H1 (cell line): ENCODE results near the gene ARID2. TPM values are rescaled to one million over a fixed set of nuclear protein-coding genes. Genes with fewer than 3 reads are reported as not detected.

Experiments
- ASH2L ChIP-seq: fragments of 200-600, 300-600 bp; sonication (generic); IDR thresholded peaks from one replicate; pipeline ENCODE4 v1.7.1; 2017; ENCODE audit warnings: low read length
- BRCA1 ChIP-seq: IDR thresholded peaks from 2 replicates; pipeline ENCODE4 v1.6.1; 2012; ENCODE audit warnings: low read depth, low read length, improper control_type of control experiment
- CHD2 ChIP-seq: IDR thresholded peaks from 2 replicates; pipeline ENCODE4 v1.6.1; 2012; ENCODE audit warnings: low read length, improper control_type of control experiment
- HDAC6 ChIP-seq: IDR thresholded peaks from one replicate; pipeline ENCODE4 v1.7.1; 2012; ENCODE audit warnings: low read depth, mild to moderate bottlenecking, inconsistent platforms, low read length, moderate library complexity
- PHF8 ChIP-seq: fragments of 200-600 bp; sonication (generic); conservative IDR thresholded peaks from 2 replicates; pipeline ENCODE4 v1.7.1; 2012; ENCODE audit warnings: low read depth, mild to moderate bottlenecking, inconsistent platforms, low read length, moderate library complexity
- SRF ChIP-seq: IDR thresholded peaks from 2 replicates; pipeline ENCODE4 v1.6.1; 2011; ENCODE audit warnings: mild to moderate bottlenecking, low read depth, low read length, moderate library complexity
- polyA plus RNA-seq, 7 experiments: library from polyadenylated mRNA; depleted of rRNA in 3 of 7; stranded (reverse) in 5 of 7; unstranded in 2 of 7; fragments of >200 nt in 5 of 7; fragments of 200-250 nt in 2 of 7; gene quantifications; 1 replicate in 5 of 7; 2 replicates in 1 of 7; 4 replicates in 1 of 7; pipeline versions ENCODE4 v1.2.1 to v1.2.3, GENCODE V29; 2011 to 2013; ENCODE audit warnings: missing spikeins in 2 of 7, mixed read lengths in 2 of 7
- total RNA-seq: library from RNA; stranded (reverse); fragmentation: NEBNext Ultra II Directional; extraction: Animal tissue kit (Norgen Biotek cat#: 25700); gene quantifications from 2 replicates; pipeline ENCODE4 v1.2.1, GENCODE V29; 2021
- TF ChIP-seq, protein P1 (sequence below): fragments of 300-600 bp; sonication (generic); IDR thresholded peaks from 2 replicates; pipeline ENCODE4 v1.7.1; 2012; ENCODE audit warnings: low read length, moderate library complexity, mild to moderate bottlenecking, inconsistent platforms; ENCODE audit not compliant: insufficient replicate concordance
- TF ChIP-seq, protein P2 (sequence below), 3 experiments: IDR thresholded peaks; 1 replicate in 2 of 3; 2 replicates in 1 of 3; pipeline versions ENCODE4 v1.5.1 to v1.6.1; 2011; ENCODE audit warnings: low read length in 3 of 3, mild to moderate bottlenecking in 3 of 3, inconsistent platforms in 2 of 3, low read depth in 1 of 3, moderate library complexity in 1 of 3; ENCODE audit not compliant: insufficient read depth in 1 of 3; ENCODE audit errors: control extremely low read depth in 1 of 3
- TF ChIP-seq, protein P3 (sequence below): IDR thresholded peaks from 2 replicates; pipeline ENCODE4 v1.6.1; 2012; ENCODE audit warnings: inconsistent platforms

ARID2 gene
- total and polyA plus RNA-seq, 2 of the 8 experiments (the other 6 are each of a cell fraction or from before 2014, with no cell fraction given) = 32.0 to 45.2 TPM

DNA sequence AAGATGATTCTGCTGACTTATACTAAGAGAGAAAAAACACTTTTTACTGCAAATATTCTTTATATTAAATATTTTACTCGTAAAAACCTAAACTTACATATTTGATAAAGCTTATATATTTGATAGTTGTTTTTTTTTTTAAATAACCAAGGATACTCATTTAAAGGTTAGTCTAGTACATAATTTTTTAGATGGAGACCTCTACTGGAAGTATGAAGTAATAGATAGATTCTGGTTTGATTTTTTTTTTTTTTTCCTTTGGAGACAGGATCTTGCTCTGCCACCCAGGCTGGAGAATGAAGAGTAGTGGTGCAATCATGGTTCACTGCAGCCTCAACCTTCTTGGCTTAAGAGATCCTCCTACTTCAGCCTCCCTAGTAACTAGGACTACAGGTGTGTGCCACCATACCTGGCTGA, 16.4 kb downstream of the ARID2 start (continued):
- TF ChIP-seq, protein P1, sequence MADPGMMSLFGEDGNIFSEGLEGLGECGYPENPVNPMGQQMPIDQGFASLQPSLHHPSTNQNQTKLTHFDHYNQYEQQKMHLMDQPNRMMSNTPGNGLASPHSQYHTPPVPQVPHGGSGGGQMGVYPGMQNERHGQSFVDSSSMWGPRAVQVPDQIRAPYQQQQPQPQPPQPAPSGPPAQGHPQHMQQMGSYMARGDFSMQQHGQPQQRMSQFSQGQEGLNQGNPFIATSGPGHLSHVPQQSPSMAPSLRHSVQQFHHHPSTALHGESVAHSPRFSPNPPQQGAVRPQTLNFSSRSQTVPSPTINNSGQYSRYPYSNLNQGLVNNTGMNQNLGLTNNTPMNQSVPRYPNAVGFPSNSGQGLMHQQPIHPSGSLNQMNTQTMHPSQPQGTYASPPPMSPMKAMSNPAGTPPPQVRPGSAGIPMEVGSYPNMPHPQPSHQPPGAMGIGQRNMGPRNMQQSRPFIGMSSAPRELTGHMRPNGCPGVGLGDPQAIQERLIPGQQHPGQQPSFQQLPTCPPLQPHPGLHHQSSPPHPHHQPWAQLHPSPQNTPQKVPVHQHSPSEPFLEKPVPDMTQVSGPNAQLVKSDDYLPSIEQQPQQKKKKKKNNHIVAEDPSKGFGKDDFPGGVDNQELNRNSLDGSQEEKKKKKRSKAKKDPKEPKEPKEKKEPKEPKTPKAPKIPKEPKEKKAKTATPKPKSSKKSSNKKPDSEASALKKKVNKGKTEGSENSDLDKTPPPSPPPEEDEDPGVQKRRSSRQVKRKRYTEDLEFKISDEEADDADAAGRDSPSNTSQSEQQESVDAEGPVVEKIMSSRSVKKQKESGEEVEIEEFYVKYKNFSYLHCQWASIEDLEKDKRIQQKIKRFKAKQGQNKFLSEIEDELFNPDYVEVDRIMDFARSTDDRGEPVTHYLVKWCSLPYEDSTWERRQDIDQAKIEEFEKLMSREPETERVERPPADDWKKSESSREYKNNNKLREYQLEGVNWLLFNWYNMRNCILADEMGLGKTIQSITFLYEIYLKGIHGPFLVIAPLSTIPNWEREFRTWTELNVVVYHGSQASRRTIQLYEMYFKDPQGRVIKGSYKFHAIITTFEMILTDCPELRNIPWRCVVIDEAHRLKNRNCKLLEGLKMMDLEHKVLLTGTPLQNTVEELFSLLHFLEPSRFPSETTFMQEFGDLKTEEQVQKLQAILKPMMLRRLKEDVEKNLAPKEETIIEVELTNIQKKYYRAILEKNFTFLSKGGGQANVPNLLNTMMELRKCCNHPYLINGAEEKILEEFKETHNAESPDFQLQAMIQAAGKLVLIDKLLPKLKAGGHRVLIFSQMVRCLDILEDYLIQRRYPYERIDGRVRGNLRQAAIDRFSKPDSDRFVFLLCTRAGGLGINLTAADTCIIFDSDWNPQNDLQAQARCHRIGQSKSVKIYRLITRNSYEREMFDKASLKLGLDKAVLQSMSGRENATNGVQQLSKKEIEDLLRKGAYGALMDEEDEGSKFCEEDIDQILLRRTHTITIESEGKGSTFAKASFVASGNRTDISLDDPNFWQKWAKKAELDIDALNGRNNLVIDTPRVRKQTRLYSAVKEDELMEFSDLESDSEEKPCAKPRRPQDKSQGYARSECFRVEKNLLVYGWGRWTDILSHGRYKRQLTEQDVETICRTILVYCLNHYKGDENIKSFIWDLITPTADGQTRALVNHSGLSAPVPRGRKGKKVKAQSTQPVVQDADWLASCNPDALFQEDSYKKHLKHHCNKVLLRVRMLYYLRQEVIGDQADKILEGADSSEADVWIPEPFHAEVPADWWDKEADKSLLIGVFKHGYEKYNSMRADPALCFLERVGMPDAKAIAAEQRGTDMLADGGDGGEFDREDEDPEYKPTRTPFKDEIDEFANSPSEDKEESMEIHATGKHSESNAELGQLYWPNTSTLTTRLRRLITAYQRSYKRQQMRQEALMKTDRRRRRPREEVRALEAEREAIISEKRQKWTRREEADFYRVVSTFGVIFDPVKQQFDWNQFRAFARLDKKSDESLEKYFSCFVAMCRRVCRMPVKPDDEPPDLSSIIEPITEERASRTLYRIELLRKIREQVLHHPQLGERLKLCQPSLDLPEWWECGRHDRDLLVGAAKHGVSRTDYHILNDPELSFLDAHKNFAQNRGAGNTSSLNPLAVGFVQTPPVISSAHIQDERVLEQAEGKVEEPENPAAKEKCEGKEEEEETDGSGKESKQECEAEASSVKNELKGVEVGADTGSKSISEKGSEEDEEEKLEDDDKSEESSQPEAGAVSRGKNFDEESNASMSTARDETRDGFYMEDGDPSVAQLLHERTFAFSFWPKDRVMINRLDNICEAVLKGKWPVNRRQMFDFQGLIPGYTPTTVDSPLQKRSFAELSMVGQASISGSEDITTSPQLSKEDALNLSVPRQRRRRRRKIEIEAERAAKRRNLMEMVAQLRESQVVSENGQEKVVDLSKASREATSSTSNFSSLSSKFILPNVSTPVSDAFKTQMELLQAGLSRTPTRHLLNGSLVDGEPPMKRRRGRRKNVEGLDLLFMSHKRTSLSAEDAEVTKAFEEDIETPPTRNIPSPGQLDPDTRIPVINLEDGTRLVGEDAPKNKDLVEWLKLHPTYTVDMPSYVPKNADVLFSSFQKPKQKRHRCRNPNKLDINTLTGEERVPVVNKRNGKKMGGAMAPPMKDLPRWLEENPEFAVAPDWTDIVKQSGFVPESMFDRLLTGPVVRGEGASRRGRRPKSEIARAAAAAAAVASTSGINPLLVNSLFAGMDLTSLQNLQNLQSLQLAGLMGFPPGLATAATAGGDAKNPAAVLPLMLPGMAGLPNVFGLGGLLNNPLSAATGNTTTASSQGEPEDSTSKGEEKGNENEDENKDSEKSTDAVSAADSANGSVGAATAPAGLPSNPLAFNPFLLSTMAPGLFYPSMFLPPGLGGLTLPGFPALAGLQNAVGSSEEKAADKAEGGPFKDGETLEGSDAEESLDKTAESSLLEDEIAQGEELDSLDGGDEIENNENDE = no peak
- no peak for TF ChIP-seq SRF
- no peak for TF ChIP-seq ASH2L
- no peak for TF ChIP-seq HDAC6
- TF ChIP-seq, protein P2, sequence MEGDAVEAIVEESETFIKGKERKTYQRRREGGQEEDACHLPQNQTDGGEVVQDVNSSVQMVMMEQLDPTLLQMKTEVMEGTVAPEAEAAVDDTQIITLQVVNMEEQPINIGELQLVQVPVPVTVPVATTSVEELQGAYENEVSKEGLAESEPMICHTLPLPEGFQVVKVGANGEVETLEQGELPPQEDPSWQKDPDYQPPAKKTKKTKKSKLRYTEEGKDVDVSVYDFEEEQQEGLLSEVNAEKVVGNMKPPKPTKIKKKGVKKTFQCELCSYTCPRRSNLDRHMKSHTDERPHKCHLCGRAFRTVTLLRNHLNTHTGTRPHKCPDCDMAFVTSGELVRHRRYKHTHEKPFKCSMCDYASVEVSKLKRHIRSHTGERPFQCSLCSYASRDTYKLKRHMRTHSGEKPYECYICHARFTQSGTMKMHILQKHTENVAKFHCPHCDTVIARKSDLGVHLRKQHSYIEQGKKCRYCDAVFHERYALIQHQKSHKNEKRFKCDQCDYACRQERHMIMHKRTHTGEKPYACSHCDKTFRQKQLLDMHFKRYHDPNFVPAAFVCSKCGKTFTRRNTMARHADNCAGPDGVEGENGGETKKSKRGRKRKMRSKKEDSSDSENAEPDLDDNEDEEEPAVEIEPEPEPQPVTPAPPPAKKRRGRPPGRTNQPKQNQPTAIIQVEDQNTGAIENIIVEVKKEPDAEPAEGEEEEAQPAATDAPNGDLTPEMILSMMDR (IDR thresholded peaks at IDR 0.05; ENCODE audit: control extremely low read depth in 1 of 3, insufficient read depth in 1 of 3, low read depth in 1 of 3, low read length in 3 of 3) = no peak
- TF ChIP-seq, protein P3, sequence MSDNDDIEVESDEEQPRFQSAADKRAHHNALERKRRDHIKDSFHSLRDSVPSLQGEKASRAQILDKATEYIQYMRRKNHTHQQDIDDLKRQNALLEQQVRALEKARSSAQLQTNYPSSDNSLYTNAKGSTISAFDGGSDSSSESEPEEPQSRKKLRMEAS = no peak
- no peak for TF ChIP-seq PHF8
- TF ChIP-seq BRCA1 = no peak
- no peak for TF ChIP-seq CHD2
